Spleen (tissue), 7 donors: Measurements from ENCODE around the gene COL1A1.

Source experiments
- POLR2A ChIP-seq, 3 donors: fragments of 450-650 bp; IDR thresholded peaks; one replicate each; pipeline ENCODE4 v1.5.1; 2017; ENCODE audit warnings: antibody characterized with exemption in 3 of 3, mild to moderate bottlenecking in 1 of 3
- TF ChIP-seq, protein P1 (sequence below), 11 experiments: fragments of 200-600 bp in 7 of 11; fragments of 450-650 bp in 4 of 11; sonication (generic) in 4 of 11; IDR thresholded peaks in 8 of 11; conservative IDR thresholded peaks in 3 of 11; 1 replicate in 7 of 11; 2 replicates in 4 of 11; pipeline versions ENCODE4 v1.4.0 to v1.8.0; 2016 to 2021; ENCODE audit warnings: antibody characterized with exemption in 11 of 11, inconsistent platforms in 4 of 11, mild to moderate bottlenecking in 1 of 11
- donor health status: DM: no; HTN: no; CAD: no; lungs with moderate emphysema.
- donor health status: DM: no; HTN: no; CAD: no.
- donor health status: DM: no; HTN: no; CAD: no.

DNA sequence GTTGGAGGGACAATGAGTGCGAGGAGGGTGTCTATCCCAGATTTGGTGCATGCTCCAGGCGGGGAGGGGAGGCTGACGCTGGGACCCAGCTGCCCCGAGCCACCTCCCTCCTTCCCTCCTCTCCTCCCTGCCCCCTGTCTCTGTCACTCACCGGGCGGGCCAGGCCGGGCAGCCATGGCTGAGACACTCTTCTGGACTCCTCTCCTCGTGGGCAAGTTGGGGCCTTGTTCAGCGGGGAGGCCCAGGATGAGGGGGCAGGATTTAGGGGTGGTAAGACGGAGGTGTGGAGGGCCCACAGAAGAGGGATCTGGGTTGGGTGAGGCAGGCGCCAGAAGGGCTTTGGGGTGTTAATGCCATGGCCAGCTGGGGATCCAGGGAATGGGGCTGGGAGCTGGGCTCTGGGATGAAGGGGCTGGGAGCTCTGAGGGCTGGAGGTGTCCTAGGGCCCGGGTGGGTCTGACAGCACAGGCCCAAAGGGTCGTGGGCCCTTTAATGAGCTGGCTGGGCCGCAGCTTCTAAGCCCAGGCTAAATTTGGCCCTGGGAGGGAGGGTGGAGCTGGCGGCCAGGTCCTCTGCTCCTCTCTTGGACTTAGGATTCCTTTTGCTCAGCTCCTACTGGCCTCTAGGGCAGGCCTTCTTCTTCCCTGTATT, 35.4 kb downstream of the COL1A1 start, which contains the start of gene SGCA:
- no peak for TF ChIP-seq POLR2A (IDR thresholded peaks at IDR 0.05)
- TF ChIP-seq, protein P1, sequence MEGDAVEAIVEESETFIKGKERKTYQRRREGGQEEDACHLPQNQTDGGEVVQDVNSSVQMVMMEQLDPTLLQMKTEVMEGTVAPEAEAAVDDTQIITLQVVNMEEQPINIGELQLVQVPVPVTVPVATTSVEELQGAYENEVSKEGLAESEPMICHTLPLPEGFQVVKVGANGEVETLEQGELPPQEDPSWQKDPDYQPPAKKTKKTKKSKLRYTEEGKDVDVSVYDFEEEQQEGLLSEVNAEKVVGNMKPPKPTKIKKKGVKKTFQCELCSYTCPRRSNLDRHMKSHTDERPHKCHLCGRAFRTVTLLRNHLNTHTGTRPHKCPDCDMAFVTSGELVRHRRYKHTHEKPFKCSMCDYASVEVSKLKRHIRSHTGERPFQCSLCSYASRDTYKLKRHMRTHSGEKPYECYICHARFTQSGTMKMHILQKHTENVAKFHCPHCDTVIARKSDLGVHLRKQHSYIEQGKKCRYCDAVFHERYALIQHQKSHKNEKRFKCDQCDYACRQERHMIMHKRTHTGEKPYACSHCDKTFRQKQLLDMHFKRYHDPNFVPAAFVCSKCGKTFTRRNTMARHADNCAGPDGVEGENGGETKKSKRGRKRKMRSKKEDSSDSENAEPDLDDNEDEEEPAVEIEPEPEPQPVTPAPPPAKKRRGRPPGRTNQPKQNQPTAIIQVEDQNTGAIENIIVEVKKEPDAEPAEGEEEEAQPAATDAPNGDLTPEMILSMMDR (IDR thresholded peaks at IDR 0.05 in 8 of 11, conservative IDR thresholded peaks at IDR 0.05 in 3 of 11) = no peak
